HepG2 (cell line): ENCODE data around the gene ACOT9. TPM values are rescaled to one million over a fixed set of nuclear protein-coding genes. Genes with fewer than 3 reads are reported as not detected.

Experiments used
- ATAC-seq: fragments of 200-7000 bp; cut with Tn5 transposase; 3 replicates; pipeline ENCODE4 v1.9.1; 2020; ENCODE audit warnings: mild to moderate bottlenecking, moderate library complexity
- BruUV-seq: library from RNA; stranded (reverse); fragments of 400-500 nt; replicated peaks from 2 replicates; lab custom pipeline; 2021; lab: Mats Ljungman, UMichigan
- CTCF ChIA-PET: fragments of 300-600 bp; formaldehyde crosslinking; extraction: SDS; loops from one replicate; lab custom pipeline; 2021; ENCODE audit warnings: low total read pairs, inconsistent platforms, low intra/inter-chr PET ratio; lab: Yijun Ruan, JAX
- POLR2A ChIA-PET: fragments of 350-600 bp; sonication (Branson Sonifier 250); formaldehyde crosslinking; loops from one replicate; lab custom pipeline; 2020; ENCODE audit warnings: antibody characterized with exemption, inconsistent platforms; lab: Yijun Ruan, JAX
- DNase-seq: peaks from one replicate; pipeline ENCODE4 v3.0.0-alpha.2; 2015; ENCODE audit warnings: low spot score
- FAIRE-seq: peaks from 3 replicates; lab custom pipeline; 2011; peaks lifted over from hg19 to GRCh38; lab: Jason Lieb, UNC
- H2AFZ ChIP-seq: one replicate; pipeline ENCODE4 v1.6.1; 2011; ENCODE audit warnings: low read length, inconsistent platforms
- H3K27ac ChIP-seq: fragments of 300-600 bp; 3 replicates; pipeline ENCODE4 v1.8.0; 2011; ENCODE audit warnings: mixed run types, mild to moderate bottlenecking, mixed read lengths, low read length, inconsistent platforms; ENCODE audit not compliant: insufficient read depth; ENCODE audit errors: extremely low read length
- H3K27me3 ChIP-seq, 2 experiments: fragments of 200-600 bp in 1 of 2; 2 replicates in 1 of 2; 3 replicates in 1 of 2; pipeline versions ENCODE4 v1.6.0 to v1.8.0; 2011; ENCODE audit warnings: low read length in 2 of 2, mild to moderate bottlenecking in 2 of 2, moderate library complexity in 2 of 2, inconsistent platforms in 1 of 2; ENCODE audit not compliant: insufficient read depth in 2 of 2, control insufficient read depth in 1 of 2
- H3K36me3 ChIP-seq, 2 experiments: fragments of 200-600 bp in 1 of 2; replicated peaks in 1 of 2; 2 replicates in 1 of 2; 3 replicates in 1 of 2; pipeline versions ENCODE4 v1.5.1 to v1.8.0; 2011; ENCODE audit warnings: low read length in 2 of 2, inconsistent platforms in 1 of 2; ENCODE audit not compliant: insufficient read depth in 2 of 2, control insufficient read depth in 1 of 2
- H3K4me1 ChIP-seq: 2 replicates; pipeline ENCODE4 v1.5.1; 2012; ENCODE audit warnings: low read length, inconsistent platforms; ENCODE audit not compliant: insufficient read depth
- H3K4me2 ChIP-seq: 2 replicates; pipeline ENCODE4 v1.6.0; 2011; ENCODE audit warnings: low read depth, low read length, inconsistent platforms
- H3K4me3 ChIP-seq, 3 experiments: fragments of 200-600 bp in 1 of 3; sonication (generic), shearing (Covaris generic) in 1 of 3; replicated peaks in 1 of 3; 2 replicates each; pipeline ENCODE4 v1.5.1; 2011 to 2016; ENCODE audit warnings: low read length in 3 of 3, inconsistent platforms in 2 of 3, low read depth in 2 of 3, mild to moderate bottlenecking in 2 of 3, control low read depth in 1 of 3, mixed read lengths in 1 of 3; ENCODE audit not compliant: insufficient read depth in 1 of 3
- H3K79me2 ChIP-seq: one replicate; pipeline ENCODE4 v1.6.1; 2011; ENCODE audit warnings: low read length, inconsistent platforms; ENCODE audit not compliant: insufficient read depth
- H3K9ac ChIP-seq: 2 replicates; pipeline ENCODE4 v1.6.0; 2011; ENCODE audit warnings: mild to moderate bottlenecking, low read depth, low read length, inconsistent platforms; ENCODE audit not compliant: insufficient read depth
- H3K9me3 ChIP-seq: 2 replicates; pipeline ENCODE4 v1.5.1; 2012; ENCODE audit warnings: mild to moderate bottlenecking, low read length
- H4K20me1 ChIP-seq: 2 replicates; pipeline ENCODE4 v1.6.0; 2011; ENCODE audit warnings: inconsistent platforms, mild to moderate bottlenecking, low read length, moderate library complexity; ENCODE audit not compliant: insufficient read depth
- CSRNP1 ChIP-seq: sonication (generic); formaldehyde crosslinking; IDR thresholded peaks from 2 replicates; pipeline ENCODE4 v1.8.1; 2023; ENCODE audit warnings: mild to moderate bottlenecking, missing genetic modification reagents
- MXD1 ChIP-seq: sonication (generic); formaldehyde crosslinking; IDR thresholded peaks from 2 replicates; pipeline ENCODE4 v1.4.0; 2020; ENCODE audit warnings: mild to moderate bottlenecking, missing genetic modification reagents
- NFE2L1 ChIP-seq: sonication (generic); formaldehyde crosslinking; IDR thresholded peaks from 2 replicates; pipeline ENCODE4 v1.4.0; 2020; ENCODE audit warnings: missing genetic modification reagents, mild to moderate bottlenecking, borderline replicate concordance
- SP2 ChIP-seq: sonication (generic); formaldehyde crosslinking; IDR thresholded peaks from 2 replicates; pipeline ENCODE4 v1.5.1; 2020; ENCODE audit warnings: mild to moderate bottlenecking, missing genetic modification reagents
- ZBTB10 ChIP-seq: sonication (generic); formaldehyde crosslinking; IDR thresholded peaks from 2 replicates; pipeline ENCODE4 v1.4.0; 2020; ENCODE audit warnings: missing genetic modification reagents, borderline replicate concordance
- ZNF564 ChIP-seq: sonication (generic); formaldehyde crosslinking; IDR thresholded peaks from 2 replicates; pipeline ENCODE4 v1.8.1; 2023; ENCODE audit warnings: mild to moderate bottlenecking, missing genetic modification reagents
- WGBS: methylation state at CpG from one replicate; pipeline ENCODE4 v1.1.6; 2017; ENCODE audit warnings: low lambda C conversion rate; 5-methylcytosine and 5-hydroxymethylcytosine counted together
- in situ Hi-C: cut with HindIII; loops from 2 replicates; pipeline ENCODE4 v1.10.0; 2017; ENCODE audit warnings: low pct_unique_long_range_greater_than_20kb; ENCODE audit not compliant: extremely low pct_ligation_motif_present
- intact Hi-C: fragments of 100-400 bp; cut with micrococcal nuclease; formaldehyde crosslinking; loops from one replicate; pipeline ENCODE4 v1.10.0; 2022; ENCODE audit not compliant: unreplicated experiment
- polyA plus RNA-seq, 8 experiments: library from polyadenylated mRNA; depleted of rRNA in 3 of 8; stranded (reverse) in 7 of 8; unstranded in 1 of 8; fragments of >200 nt; fragmentation: Illumina TruSeq in 4 of 8; extraction: Trizol in 4 of 8; gene quantifications; 2 replicates each; pipeline versions ENCODE4 v1.2.1 to v1.2.3, GENCODE V29; 2011 to 2016; ENCODE audit warnings: low read depth in 4 of 8, missing spikeins in 1 of 8, mixed read lengths in 1 of 8; ENCODE audit not compliant: insufficient read depth in 1 of 8
- total RNA-seq, 5 experiments: library from RNA; depleted of rRNA; stranded (reverse); fragments of >200 nt; fragmentation: Illumina TruSeq; extraction: Trizol; gene quantifications; 2 replicates each; pipeline ENCODE4 v1.2.3, GENCODE V29; 2016; ENCODE audit warnings: low read depth in 1 of 5

The ACOT9 gene
- total and polyA plus RNA-seq, 2 of the 13 experiments (the other 11 are each of a cell fraction or from before 2014, with no cell fraction given) = 33.3 to 36.9 TPM

GRCh38 chrX:23664496-23664895 is 78.6 kb downstream of the ACOT9 start:
- POLR2A ChIA-PET = no interaction called here
- TF ChIP-seq ZBTB10 = no peak
- no peak for TF ChIP-seq NFE2L1 (CRISPR knock-in tag)
- no peak for TF ChIP-seq SP2 (CRISPR knock-in tag)
- TF ChIP-seq ZNF564 (CRISPR knock-in tag) = no peak
- TF ChIP-seq MXD1 = no peak
- no peak for TF ChIP-seq CSRNP1
- TF ChIP-seq, all 625 proteins: peak for 0
- no peaks in the 10 kb centered on the region for H3K9me3 ChIP-seq
- no peaks in the 10 kb centered on the region for H4K20me1 ChIP-seq
- DNase-seq (no peak), ATAC-seq (no peak), FAIRE-seq (no peak)
- no peaks in the 10 kb centered on the region for H3K36me3 ChIP-seq
- no peak overlapping the region for H3K27ac ChIP-seq
- H3K4me2 ChIP-seq = no peak overlapping the region
- no TSS peak for BruUV-seq
- no peak overlapping the region for H2AFZ ChIP-seq
- no peaks in the 10 kb centered on the region for H3K27me3 ChIP-seq
- H3K9ac ChIP-seq = no peak overlapping the region
- intact Hi-C loops = no loop called here
- H3K4me3 ChIP-seq = no peak overlapping the region
- 100% methylated on average over 1 of the region's 10 CpGs for WGBS
- in situ Hi-C loops = no loop called here
- peaks cover 20% of the 10 kb centered on the region for H3K4me1 ChIP-seq
- H3K79me2 ChIP-seq = peaks cover 18% of the 10 kb centered on the region
- CTCF ChIA-PET = no interaction called here
